ENCODE data around the gene CMKLR1. TPM values are rescaled to one million over a fixed set of nuclear protein-coding genes. Genes with fewer than 3 reads are reported as not detected.

Gene CMKLR1
- total RNA-seq, 1 experiment from 2014 or later, result 0.66 TPM

GRCh38 chr12:108335349-108336119 lies 3.6 kb downstream of the CMKLR1 start:
- Histone ChIP-seq H3K23ac (ENCODE audit: insufficient read length, low read depth, low read length) (no peak overlapping the region), H3K79me1 (ENCODE audit: insufficient read depth, low read depth, low read length, poor library complexity, severe bottlenecking) (no peaks in the 10 kb centered on the region), H3K4me2 (ENCODE audit: insufficient read depth, insufficient read length, low read length) (no peak overlapping the region), H2AFZ (ENCODE audit: low read length) (no peak overlapping the region), H3K23me2 (ENCODE audit: insufficient read length, low read depth, low read length, poor library complexity, severe bottlenecking) (no peaks in the 10 kb centered on the region), H3K14ac (ENCODE audit: insufficient read depth, low read length) (no peak overlapping the region), H3K56ac (ENCODE audit: insufficient read length, low read depth, low read length) (no peak overlapping the region), H3T11ph (ENCODE audit: low read length) (no peak overlapping the region), H4K91ac (ENCODE audit: insufficient read length, low read depth, low read length) (no peak overlapping the region), H3K4ac (ENCODE audit: low read depth, low read length) (no peak overlapping the region), H4K8ac (replicated peaks; ENCODE audit: insufficient read length, low read depth, low read length) (no peak overlapping the region), H2BK20ac (ENCODE audit: low read depth, low read length, poor library complexity, severe bottlenecking) (no peak overlapping the region), H3K27ac (ENCODE audit: insufficient read length, low read depth, low read length) (no peak overlapping the region), H2BK15ac (ENCODE audit: low read depth, low read length) (no peak overlapping the region), H3K9ac (ENCODE audit: extremely low read depth, insufficient read length, low read length) (no peak overlapping the region), H2BK5ac (ENCODE audit: insufficient read length, low read length) (no peak overlapping the region), H3K4me1 (ENCODE audit: insufficient read depth, low read length) (no peaks in the 10 kb centered on the region; the same call in 1 of the 2 replicates), H3K18ac (ENCODE audit: insufficient read length, low read depth, low read length) (no peak overlapping the region), H4K20me1 (ENCODE audit: control insufficient read depth, insufficient read depth, insufficient read length) (no peaks in the 10 kb centered on the region), H3K9me3 (ENCODE audit: control insufficient read depth, low read depth, low read length) (no peaks in the 10 kb centered on the region), H3K79me2 (ENCODE audit: insufficient read depth, low read length) (no peaks in the 10 kb centered on the region), H2BK120ac (ENCODE audit: low read depth, low read length, poor library complexity, severe bottlenecking) (no peak overlapping the region), H2AK5ac (ENCODE audit: insufficient read length, low read length) (no peak overlapping the region), H2BK12ac (ENCODE audit: insufficient read length, low read depth, low read length) (no peak overlapping the region), H4K5ac (ENCODE audit: insufficient read length, low read depth, low read length) (no peak overlapping the region), H3K27me3 (ENCODE audit: insufficient read depth, low read length) (no peaks in the 10 kb centered on the region)
- H3K4me1 Mint-ChIP-seq, result peaks cover 14 to 28% of the 10 kb centered on the region in 2 experiments
- no peaks in the 10 kb centered on the region for H3K9me3 Mint-ChIP-seq
- H3K27ac Mint-ChIP-seq, result no peak overlapping the region
- no peak for TF ChIP-seq CTCF (conservative IDR thresholded peaks at IDR 0.05)
- no CpG with 5 or more reads among the region's 4 CpGs for WGBS (ENCODE audit: extremely low coverage, insufficient read length, low lambda C conversion rate)
- no peaks in the 10 kb centered on the region; the same call in 1 of the 2 replicates for H3K27me3 Mint-ChIP-seq (ENCODE audit: low read depth)
- no peaks in the 10 kb centered on the region for H3K36me3 Mint-ChIP-seq (ENCODE audit: insufficient read depth in 1 of 3, low read depth in 3 of 3)
- no peak for DNase-seq
- H3K4me3 Mint-ChIP-seq, result no peak overlapping the region

Measured in H9 (cell line).